H9 (cell line): ENCODE measurements around the gene CSRNP2. TPM values are rescaled to one million over a fixed set of nuclear protein-coding genes. Genes with fewer than 3 reads are reported as not detected.

Experiments
- DNase-seq: peaks from one replicate; pipeline ENCODE4 v3.0.0-alpha.2; 2017
- H2AFZ ChIP-seq: one replicate; pipeline ENCODE4 v1.6.1; 2013; ENCODE audit warnings: mild to moderate bottlenecking, low read length, control low read depth, moderate library complexity
- H2AK5ac ChIP-seq: 2 replicates; pipeline ENCODE4 v1.6.1; 2013; ENCODE audit warnings: low read length, control low read depth, mixed read lengths; ENCODE audit not compliant: insufficient read length
- H2BK120ac ChIP-seq: one replicate; pipeline ENCODE4 v1.6.1; 2013; ENCODE audit warnings: low read depth, mild to moderate bottlenecking, low read length, control low read depth, inconsistent platforms; ENCODE audit not compliant: poor library complexity, severe bottlenecking
- H2BK12ac ChIP-seq: 2 replicates; pipeline ENCODE4 v1.6.1; 2013; ENCODE audit warnings: low read length, control low read depth, mixed read lengths, low read depth; ENCODE audit not compliant: insufficient read length
- H2BK15ac ChIP-seq: 2 replicates; pipeline ENCODE4 v1.6.1; 2013; ENCODE audit warnings: low read depth, low read length, control low read depth
- H2BK20ac ChIP-seq: one replicate; pipeline ENCODE4 v1.6.1; 2013; ENCODE audit warnings: low read depth, mild to moderate bottlenecking, low read length, control low read depth, inconsistent platforms; ENCODE audit not compliant: poor library complexity, severe bottlenecking
- H2BK5ac ChIP-seq: 2 replicates; pipeline ENCODE4 v1.6.1; 2013; ENCODE audit warnings: low read length, control low read depth, mixed read lengths; ENCODE audit not compliant: insufficient read length
- H3K14ac ChIP-seq: 2 replicates; pipeline ENCODE4 v1.6.1; 2013; ENCODE audit warnings: low read length, control low read depth; ENCODE audit not compliant: insufficient read depth
- H3K18ac ChIP-seq: 2 replicates; pipeline ENCODE4 v1.6.1; 2013; ENCODE audit warnings: low read depth, mild to moderate bottlenecking, mixed read lengths, low read length, control low read depth; ENCODE audit not compliant: insufficient read length
- H3K23ac ChIP-seq: 2 replicates; pipeline ENCODE4 v1.6.1; 2013; ENCODE audit warnings: low read length, control low read depth, mixed read lengths, low read depth; ENCODE audit not compliant: insufficient read length
- H3K23me2 ChIP-seq: 2 replicates; pipeline ENCODE4 v1.6.1; 2013; ENCODE audit warnings: low read depth, mild to moderate bottlenecking, mixed read lengths, low read length, control low read depth; ENCODE audit not compliant: insufficient read length, poor library complexity, severe bottlenecking
- H3K27ac ChIP-seq: 2 replicates; pipeline ENCODE4 v1.5.1; 2013; ENCODE audit warnings: low read length, control low read depth, mixed read lengths, low read depth; ENCODE audit not compliant: insufficient read length
- H3K27me3 ChIP-seq: 2 replicates; pipeline ENCODE4 v1.6.1; 2013; ENCODE audit warnings: low read length, control low read depth, inconsistent platforms; ENCODE audit not compliant: insufficient read depth
- H3K4ac ChIP-seq: 2 replicates; pipeline ENCODE4 v1.6.1; 2013; ENCODE audit warnings: low read depth, mild to moderate bottlenecking, control low read depth, inconsistent platforms, low read length, moderate library complexity
- H3K4me1 ChIP-seq: 2 replicates; pipeline ENCODE4 v1.6.1; 2013; ENCODE audit warnings: low read length, control low read depth, inconsistent platforms; ENCODE audit not compliant: insufficient read depth
- H3K4me2 ChIP-seq: 2 replicates; pipeline ENCODE4 v1.6.1; 2013; ENCODE audit warnings: low read length, control low read depth, mixed read lengths; ENCODE audit not compliant: insufficient read length, insufficient read depth
- H3K56ac ChIP-seq: 2 replicates; pipeline ENCODE4 v1.6.1; 2013; ENCODE audit warnings: low read depth, mild to moderate bottlenecking, mixed read lengths, low read length, control low read depth; ENCODE audit not compliant: insufficient read length
- H3K79me1 ChIP-seq: 2 replicates; pipeline ENCODE4 v1.6.1; 2013; ENCODE audit warnings: low read depth, mild to moderate bottlenecking, moderate library complexity, low read length, control low read depth, inconsistent platforms; ENCODE audit not compliant: insufficient read depth, poor library complexity, severe bottlenecking
- H3K79me2 ChIP-seq: 2 replicates; pipeline ENCODE4 v1.6.1; 2013; ENCODE audit warnings: low read length, control low read depth, inconsistent platforms; ENCODE audit not compliant: insufficient read depth
- H3K9ac ChIP-seq: 2 replicates; pipeline ENCODE4 v1.6.1; 2013; ENCODE audit warnings: low read length, control low read depth, mixed read lengths; ENCODE audit not compliant: insufficient read length; ENCODE audit errors: extremely low read depth
- H3K9me3 ChIP-seq: one replicate; pipeline ENCODE4 v1.6.1; 2013; ENCODE audit warnings: low read depth, low read length, inconsistent platforms; ENCODE audit not compliant: control insufficient read depth
- H3T11ph ChIP-seq: one replicate; pipeline ENCODE4 v1.6.1; 2013; ENCODE audit warnings: mild to moderate bottlenecking, low read length, control low read depth, inconsistent platforms
- H4K20me1 ChIP-seq: one replicate; pipeline ENCODE4 v1.6.1; 2013; ENCODE audit not compliant: control insufficient read depth, insufficient read length, insufficient read depth
- H4K5ac ChIP-seq: 2 replicates; pipeline ENCODE4 v1.6.1; 2013; ENCODE audit warnings: low read depth, mild to moderate bottlenecking, mixed read lengths, low read length, control low read depth; ENCODE audit not compliant: insufficient read length
- H4K8ac ChIP-seq: replicated peaks from 2 replicates; pipeline ENCODE4 v1.6.1; 2013; ENCODE audit warnings: low read length, control low read depth, mixed read lengths, low read depth; ENCODE audit not compliant: insufficient read length
- H4K91ac ChIP-seq: 2 replicates; pipeline ENCODE4 v1.6.1; 2013; ENCODE audit warnings: low read depth, mild to moderate bottlenecking, moderate library complexity, mixed read lengths, low read length, control low read depth; ENCODE audit not compliant: insufficient read length
- H3K27ac Mint-ChIP-seq, 3 experiments: 2 replicates in 2 of 3; 3 replicates in 1 of 3; pipeline ENCODE4 v1.8.0; 2020 to 2021; ENCODE audit warnings: mixed read lengths in 3 of 3, mild to moderate bottlenecking in 1 of 3, moderate library complexity in 1 of 3
- H3K27me3 Mint-ChIP-seq: 2 replicates; pipeline ENCODE4 v1.8.0; 2021; ENCODE audit warnings: low read depth, mild to moderate bottlenecking, moderate library complexity, mixed read lengths
- H3K36me3 Mint-ChIP-seq, 3 experiments: 2 replicates in 2 of 3; 3 replicates in 1 of 3; pipeline ENCODE4 v1.8.0; 2020 to 2021; ENCODE audit warnings: low read depth in 3 of 3, mixed read lengths in 3 of 3; ENCODE audit not compliant: insufficient read depth in 1 of 3
- H3K4me1 Mint-ChIP-seq, 2 experiments: 2 replicates each; pipeline ENCODE4 v1.8.0; 2020; ENCODE audit warnings: mixed read lengths in 2 of 2
- H3K4me3 Mint-ChIP-seq, 2 experiments: 2 replicates in 1 of 2; 3 replicates in 1 of 2; pipeline ENCODE4 v1.8.0; 2020 to 2021; ENCODE audit warnings: mild to moderate bottlenecking in 2 of 2, mixed read lengths in 2 of 2, moderate library complexity in 1 of 2
- H3K9me3 Mint-ChIP-seq, 2 experiments: 2 replicates in 1 of 2; 3 replicates in 1 of 2; pipeline ENCODE4 v1.8.0; 2020; ENCODE audit warnings: mild to moderate bottlenecking in 2 of 2, mixed read lengths in 2 of 2, moderate library complexity in 1 of 2
- CTCF ChIP-seq: fragments of 200-600 bp; sonication (generic); conservative IDR thresholded peaks from 3 replicates; pipeline ENCODE4 v1.8.0; 2021; ENCODE audit warnings: antibody characterized with exemption, mild to moderate bottlenecking
- WGBS: extraction: QIAGEN DNeasy Blood & Tissue Kit; methylation state at CpG from one replicate; pipeline ENCODE4 v1.1.7; 2013; ENCODE audit warnings: missing lambda C conversion rate, low lambda C conversion rate, mixed read lengths; ENCODE audit not compliant: insufficient read length; ENCODE audit errors: extremely low coverage; 5-methylcytosine and 5-hydroxymethylcytosine counted together
- total RNA-seq: library from RNA; stranded (reverse); gene quantifications from 2 replicates; pipeline ENCODE4 v1.2.1, GENCODE V29; 2021

CSRNP2 gene
- total RNA-seq, 1 experiment from 2014 or later, result 38.6 TPM

- Histone ChIP-seq H4K5ac (no peak overlapping the region), H3K56ac (no peak overlapping the region), H4K8ac (no peak overlapping the region), H2BK20ac (no peak overlapping the region), H3K27ac (no peak overlapping the region), H3K4me2 (no peak overlapping the region), H3K14ac (no peak overlapping the region), H2BK5ac (no peak overlapping the region), H3K4me1 (no peaks in the 10 kb centered on the region), H2BK12ac (no peak overlapping the region), H3K23ac (no peak overlapping the region), H3K4ac (no peak overlapping the region), H3T11ph (no peak overlapping the region), H2AFZ (no peak overlapping the region), H3K27me3 (no peaks in the 10 kb centered on the region), H4K20me1 (no peaks in the 10 kb centered on the region), H3K23me2 (no peaks in the 10 kb centered on the region), H2BK120ac (no peak overlapping the region), H3K9me3 (no peaks in the 10 kb centered on the region), H3K18ac (no peak overlapping the region), H3K79me2 (no peaks in the 10 kb centered on the region), H4K91ac (no peak overlapping the region), H2BK15ac (no peak overlapping the region), H3K79me1 (no peaks in the 10 kb centered on the region), H2AK5ac (no peak overlapping the region), H3K9ac (no peak overlapping the region)
- H3K36me3 Mint-ChIP-seq, result peaks cover 27 to 66% (median 59%) of the 10 kb centered on the region in 3 experiments; a peak in 6 of 7 replicates
- H3K4me1 Mint-ChIP-seq, result no peaks in the 10 kb centered on the region
- no peaks in the 10 kb centered on the region for H3K27me3 Mint-ChIP-seq
- no peak overlapping the region for H3K4me3 Mint-ChIP-seq
- H3K27ac Mint-ChIP-seq, result no peak overlapping the region
- H3K9me3 Mint-ChIP-seq, result no peaks in the 10 kb centered on the region
- no peak for DNase-seq
- TF ChIP-seq CTCF, result no peak
- WGBS, result no CpG with 5 or more reads among the region's 2 CpGs
These were observed 28.3 kb downstream of the CSRNP2 start for GRCh38 chr12:51055060-51055459.
